HFF-Myc (cell line): Measurements from ENCODE around the gene SRCAP.

Experiments used
- DNase-seq: peaks from one replicate; pipeline ENCODE4 v3.0.0-alpha.2; 2011; ENCODE audit warnings: low read depth; ENCODE audit errors: extremely low read depth
- H3K4me3 ChIP-seq: replicated peaks from 2 replicates; pipeline ENCODE4 v1.5.1; 2011; ENCODE audit warnings: low read depth, mild to moderate bottlenecking, control low read depth, low read length
- TF ChIP-seq, protein P1 (sequence below): IDR thresholded peaks from 2 replicates; pipeline ENCODE4 v1.5.1; 2012; ENCODE audit warnings: mild to moderate bottlenecking, low read depth, low read length, control low read depth; ENCODE audit errors: missing control alignments

Gene SRCAP

DNA sequence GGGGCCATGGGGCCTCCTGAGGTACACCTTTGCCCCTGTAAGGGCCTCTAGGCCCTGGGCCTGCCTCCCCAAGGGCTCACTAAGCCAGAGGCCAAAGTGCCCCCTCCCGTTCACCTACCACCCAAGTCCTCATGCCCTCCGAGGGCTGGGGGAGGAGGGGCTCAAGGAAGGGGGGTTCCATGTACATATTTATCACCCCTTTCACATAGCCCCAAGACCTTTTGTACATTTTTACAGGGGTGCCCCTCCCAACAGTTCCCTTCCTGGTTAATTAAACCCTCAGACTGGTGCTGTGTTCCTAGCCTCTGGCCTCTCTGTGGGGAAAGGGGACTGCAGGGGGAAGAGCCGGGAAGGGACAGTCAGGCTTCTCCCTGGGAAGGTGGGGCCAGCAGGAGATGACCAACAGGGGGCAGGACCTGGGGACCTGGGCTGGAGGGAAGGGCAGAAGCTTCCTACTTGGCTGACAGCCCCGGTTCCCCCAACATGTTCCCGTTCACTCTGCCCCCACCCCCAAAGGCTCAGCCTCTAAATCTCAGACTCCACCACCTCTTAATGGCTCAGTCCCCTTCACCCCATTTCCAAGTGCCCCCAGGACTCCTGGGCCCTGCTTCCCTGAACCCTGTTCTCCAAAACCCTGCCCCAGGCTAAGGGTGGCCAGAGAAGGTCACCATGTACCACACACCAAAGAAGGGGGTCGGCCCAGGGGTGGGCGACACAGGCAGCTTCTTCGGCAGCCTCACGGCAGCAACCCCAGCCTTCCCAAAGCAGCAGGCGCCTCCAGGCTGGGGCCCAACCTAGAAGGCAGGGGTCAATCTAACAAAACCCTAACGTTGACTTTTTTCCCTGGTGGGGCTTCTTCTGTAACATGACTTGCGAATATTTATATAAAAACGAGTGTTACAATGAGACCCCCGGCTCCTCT, 28.8 kb upstream of the SRCAP start:
- TF ChIP-seq, protein P1, sequence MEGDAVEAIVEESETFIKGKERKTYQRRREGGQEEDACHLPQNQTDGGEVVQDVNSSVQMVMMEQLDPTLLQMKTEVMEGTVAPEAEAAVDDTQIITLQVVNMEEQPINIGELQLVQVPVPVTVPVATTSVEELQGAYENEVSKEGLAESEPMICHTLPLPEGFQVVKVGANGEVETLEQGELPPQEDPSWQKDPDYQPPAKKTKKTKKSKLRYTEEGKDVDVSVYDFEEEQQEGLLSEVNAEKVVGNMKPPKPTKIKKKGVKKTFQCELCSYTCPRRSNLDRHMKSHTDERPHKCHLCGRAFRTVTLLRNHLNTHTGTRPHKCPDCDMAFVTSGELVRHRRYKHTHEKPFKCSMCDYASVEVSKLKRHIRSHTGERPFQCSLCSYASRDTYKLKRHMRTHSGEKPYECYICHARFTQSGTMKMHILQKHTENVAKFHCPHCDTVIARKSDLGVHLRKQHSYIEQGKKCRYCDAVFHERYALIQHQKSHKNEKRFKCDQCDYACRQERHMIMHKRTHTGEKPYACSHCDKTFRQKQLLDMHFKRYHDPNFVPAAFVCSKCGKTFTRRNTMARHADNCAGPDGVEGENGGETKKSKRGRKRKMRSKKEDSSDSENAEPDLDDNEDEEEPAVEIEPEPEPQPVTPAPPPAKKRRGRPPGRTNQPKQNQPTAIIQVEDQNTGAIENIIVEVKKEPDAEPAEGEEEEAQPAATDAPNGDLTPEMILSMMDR = no peak
- DNase-seq = no peak
- H3K4me3 ChIP-seq = no peak overlapping the region

DNA sequence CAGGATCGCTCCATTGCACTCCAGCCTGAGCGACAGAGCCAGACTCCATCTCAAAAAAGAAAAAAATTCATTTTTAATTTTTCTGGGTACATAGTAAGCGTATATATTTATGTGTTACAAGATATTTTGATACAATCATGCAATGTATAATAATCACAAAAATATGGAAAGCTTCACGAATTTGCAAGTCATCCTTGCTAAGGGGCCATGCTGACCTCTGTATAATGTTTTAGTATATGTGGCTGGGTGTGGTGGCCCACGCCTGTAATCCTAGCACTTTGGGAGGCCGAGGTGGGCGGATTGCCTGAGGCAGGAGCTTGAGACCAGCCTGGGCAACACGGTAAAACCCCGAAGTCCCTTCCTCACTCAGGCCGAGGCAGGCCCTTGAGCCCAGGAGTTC, 23.8 kb upstream of the SRCAP start:
- TF ChIP-seq, protein P1 = no peak
- DNase-seq = no peak

DNA sequence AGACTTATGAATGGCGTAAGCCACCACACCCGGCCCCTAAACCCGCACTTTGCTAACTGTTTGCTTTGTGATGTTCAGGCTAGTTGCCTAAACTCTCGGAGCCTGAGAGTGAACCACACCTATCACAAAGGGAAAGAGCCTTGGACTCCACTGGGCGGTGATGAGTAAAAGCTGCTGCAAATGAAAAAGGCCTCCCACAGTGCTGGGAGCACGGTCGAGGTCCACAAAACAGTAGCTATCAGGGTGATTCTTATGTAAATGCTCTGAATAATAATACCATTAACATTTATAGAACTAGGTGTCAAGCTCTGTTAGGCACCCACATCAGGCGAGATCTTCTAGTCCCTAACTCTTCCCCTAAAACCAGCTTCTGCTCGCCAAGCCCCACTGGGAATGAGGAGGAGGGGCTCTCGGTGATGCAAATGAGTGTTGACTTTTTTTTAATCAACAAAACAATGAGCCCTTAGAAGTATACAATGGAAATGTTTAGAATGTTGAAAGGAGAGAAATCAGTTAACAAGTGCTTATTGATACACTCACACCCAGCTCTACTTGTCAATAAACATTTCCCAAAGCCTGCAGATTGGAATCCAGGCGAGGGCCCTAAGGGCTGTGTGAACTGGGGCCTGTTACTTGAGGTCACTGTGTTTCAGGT, 20.9 kb upstream of the SRCAP start:
- no peak for DNase-seq
- TF ChIP-seq, protein P1 = no peak
- H3K4me3 ChIP-seq = no peak overlapping the region

More for the DNA sequence above, 23.8 kb upstream of the SRCAP start:
- H3K4me3 ChIP-seq = no peak overlapping the region

DNA sequence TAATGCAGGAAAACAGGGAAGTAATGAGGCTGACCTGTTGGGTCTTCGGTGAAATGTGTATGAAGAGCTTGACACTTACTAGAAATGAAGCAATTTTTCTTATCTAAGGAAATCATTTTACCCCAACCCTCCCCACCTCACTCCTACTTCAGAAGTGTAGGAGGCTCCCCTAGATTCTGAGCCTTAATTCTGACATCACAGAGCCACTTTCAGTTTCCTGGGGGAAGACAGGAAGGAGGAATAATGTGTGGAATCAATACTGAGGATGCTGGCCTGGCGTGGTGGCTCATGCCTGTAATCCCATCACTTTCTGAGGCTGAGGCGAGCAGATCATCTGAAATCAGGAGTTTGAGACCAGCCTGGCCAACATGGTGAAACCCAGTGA, 20.4 kb upstream of the SRCAP start:
- H3K4me3 ChIP-seq = no peak overlapping the region
- DNase-seq = no peak
- TF ChIP-seq, protein P1 = no peak

DNA sequence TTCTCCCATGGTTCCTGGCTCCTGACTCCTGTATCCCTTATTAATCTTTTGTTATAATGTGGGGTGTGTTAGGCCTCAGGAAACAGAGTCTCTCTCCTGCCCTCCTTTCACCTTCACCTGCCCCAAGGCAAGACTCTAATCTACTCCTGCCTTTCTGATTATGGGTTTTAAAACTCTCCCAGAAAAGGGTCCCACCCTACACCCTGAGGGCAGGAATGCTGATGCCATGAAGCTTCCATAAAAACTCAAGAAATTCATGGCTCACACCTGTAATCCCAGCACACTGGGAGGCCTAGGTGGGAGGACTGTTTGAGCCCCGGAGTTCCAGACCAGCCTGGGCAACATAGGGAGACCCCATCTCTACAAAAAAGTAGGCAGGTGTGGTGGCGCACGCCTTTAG, 18.6 kb upstream of the SRCAP start:
- DNase-seq = no peak
- TF ChIP-seq, protein P1 = no peak
- H3K4me3 ChIP-seq = no peak overlapping the region

DNA sequence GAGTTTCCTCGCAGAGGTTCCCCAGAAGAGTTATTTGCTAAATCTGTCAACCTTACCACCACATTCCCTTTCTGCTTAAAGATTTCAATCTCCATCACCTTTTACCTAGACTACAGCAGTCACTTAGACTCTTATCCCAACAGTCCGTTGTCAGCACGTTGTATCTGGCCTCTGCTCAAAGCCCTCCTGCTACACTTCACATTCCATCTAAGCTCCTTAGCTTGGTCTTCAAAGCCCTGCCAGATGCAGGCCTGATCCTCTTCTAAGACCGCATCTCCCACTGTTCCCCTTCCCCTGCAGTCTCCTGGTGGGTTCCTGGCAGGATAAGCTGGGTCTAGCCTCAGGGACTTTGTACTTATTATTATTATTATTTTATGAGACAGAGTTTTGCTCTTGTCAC, 10.3 kb upstream of the SRCAP start:
- H3K4me3 ChIP-seq = no peak overlapping the region
- no peak for DNase-seq
- TF ChIP-seq, protein P1 = no peak
